ENCODE measurements around the gene GJB4.
A peak's percentile ranks its signal among the peaks of the same experiment; 100 is the strongest.

GJB4 gene

GRCh38 chr1:34781844-34782391 is 22.4 kb downstream of the GJB4 start:
- Histone ChIP-seq H3K4me3 (ENCODE audit: low read depth, low read length) (no peak overlapping the region), H3K36me3 (replicated peaks) (no peaks in the 10 kb centered on the region), H3K27ac (no peak overlapping the region), H3K27me3 (replicated peaks) (peaks cover 30% of the 10 kb centered on the region)
- in situ Hi-C loops (cut with HindIII; ENCODE audit: low pct_ligation_motif_present, low sequenced_read_pairs) = no loop called here
- DNase-seq = no peak
- TF ChIP-seq CTCF (IDR thresholded peaks at IDR 0.05; ENCODE audit: low read depth, low read length, missing control alignments) = no peak

GRCh38 chr1:34784751-34785221 is 25.2 kb downstream of the GJB4 start:
- no peak for DNase-seq
- in situ Hi-C loops (cut with HindIII; ENCODE audit: low pct_ligation_motif_present, low sequenced_read_pairs) = no loop called here
- Histone ChIP-seq H3K36me3 (replicated peaks) (no peaks in the 10 kb centered on the region), H3K27ac (no peak overlapping the region), H3K4me3 (ENCODE audit: low read depth, low read length) (no peak overlapping the region), H3K27me3 (replicated peaks) (peaks cover 30% of the 10 kb centered on the region)
- TF ChIP-seq CTCF (IDR thresholded peaks at IDR 0.05; ENCODE audit: low read depth, low read length, missing control alignments) = no peak

GRCh38 chr1:34785231-34785874 is 25.8 kb downstream of the GJB4 start:
- no peaks in the 10 kb centered on the region for H3K36me3 ChIP-seq (replicated peaks)
- H3K27me3 ChIP-seq (replicated peaks) = peaks cover 24% of the 10 kb centered on the region
- in situ Hi-C loops (cut with HindIII; ENCODE audit: low pct_ligation_motif_present, low sequenced_read_pairs) = no loop called here

GRCh38 chr1:34785875-34786470 is 26.4 kb downstream of the GJB4 start:
- no peak for TF ChIP-seq CTCF (IDR thresholded peaks at IDR 0.05; ENCODE audit: low read depth, low read length, missing control alignments)
- Histone ChIP-seq H3K4me3 (ENCODE audit: low read depth, low read length) (no peak overlapping the region), H3K27me3 (replicated peaks) (peaks cover 18% of the 10 kb centered on the region), H3K27ac (no peak overlapping the region), H3K36me3 (replicated peaks) (no peaks in the 10 kb centered on the region)
- in situ Hi-C loops (cut with HindIII; ENCODE audit: low pct_ligation_motif_present, low sequenced_read_pairs) = no loop called here
- no peak for DNase-seq

More at GRCh38 chr1:34785231-34785874, 25.8 kb downstream of the GJB4 start:
- DNase-seq = no peak
- no peak for TF ChIP-seq CTCF (IDR thresholded peaks at IDR 0.05; ENCODE audit: low read depth, low read length, missing control alignments)
- Histone ChIP-seq H3K27ac (no peak overlapping the region), H3K4me3 (ENCODE audit: low read depth, low read length) (no peak overlapping the region)

- H3K27ac ChIP-seq = no peak overlapping the region
- in situ Hi-C loops (cut with HindIII; ENCODE audit: low pct_ligation_motif_present, low sequenced_read_pairs) = no loop called here
- peak; percentile 76 for DNase-seq
- no peaks in the 10 kb centered on the region for H3K36me3 ChIP-seq (replicated peaks)
- no peak overlapping the region for H3K4me3 ChIP-seq (ENCODE audit: low read depth, low read length)
- peaks cover 10% of the 10 kb centered on the region for H3K27me3 ChIP-seq (replicated peaks)
- peak; percentile 94 for TF ChIP-seq CTCF (IDR thresholded peaks at IDR 0.05; ENCODE audit: low read depth, low read length, missing control alignments)
Measured at GRCh38 chr1:34786521-34787325, 27.2 kb downstream of the GJB4 start.
